ENCODE data around the gene SLC38A8.

DNA sequence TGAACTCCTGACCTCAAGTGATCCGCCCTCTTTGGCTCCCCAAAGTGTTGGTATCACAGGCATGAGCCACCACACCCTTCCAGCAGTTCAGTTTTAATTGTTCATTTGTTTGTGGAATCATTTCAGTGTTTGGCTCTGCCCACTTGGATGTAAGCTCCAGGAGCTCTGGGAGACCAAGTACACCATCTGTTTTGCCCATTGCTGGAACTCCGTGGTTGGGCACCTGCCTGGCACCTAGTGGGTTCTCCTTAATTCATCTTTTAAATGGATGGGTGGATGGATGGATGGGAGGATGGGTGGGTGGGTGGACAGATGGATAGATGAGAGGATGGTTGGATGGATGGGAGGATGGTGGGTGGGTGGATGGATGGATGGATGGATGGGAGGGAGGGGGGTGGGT lies 75.5 kb downstream of the SLC38A8 start:
- TF ChIP-seq, protein P1, sequence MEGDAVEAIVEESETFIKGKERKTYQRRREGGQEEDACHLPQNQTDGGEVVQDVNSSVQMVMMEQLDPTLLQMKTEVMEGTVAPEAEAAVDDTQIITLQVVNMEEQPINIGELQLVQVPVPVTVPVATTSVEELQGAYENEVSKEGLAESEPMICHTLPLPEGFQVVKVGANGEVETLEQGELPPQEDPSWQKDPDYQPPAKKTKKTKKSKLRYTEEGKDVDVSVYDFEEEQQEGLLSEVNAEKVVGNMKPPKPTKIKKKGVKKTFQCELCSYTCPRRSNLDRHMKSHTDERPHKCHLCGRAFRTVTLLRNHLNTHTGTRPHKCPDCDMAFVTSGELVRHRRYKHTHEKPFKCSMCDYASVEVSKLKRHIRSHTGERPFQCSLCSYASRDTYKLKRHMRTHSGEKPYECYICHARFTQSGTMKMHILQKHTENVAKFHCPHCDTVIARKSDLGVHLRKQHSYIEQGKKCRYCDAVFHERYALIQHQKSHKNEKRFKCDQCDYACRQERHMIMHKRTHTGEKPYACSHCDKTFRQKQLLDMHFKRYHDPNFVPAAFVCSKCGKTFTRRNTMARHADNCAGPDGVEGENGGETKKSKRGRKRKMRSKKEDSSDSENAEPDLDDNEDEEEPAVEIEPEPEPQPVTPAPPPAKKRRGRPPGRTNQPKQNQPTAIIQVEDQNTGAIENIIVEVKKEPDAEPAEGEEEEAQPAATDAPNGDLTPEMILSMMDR (IDR thresholded peaks at IDR 0.05) = no peak
- TF ChIP-seq, protein P2, sequence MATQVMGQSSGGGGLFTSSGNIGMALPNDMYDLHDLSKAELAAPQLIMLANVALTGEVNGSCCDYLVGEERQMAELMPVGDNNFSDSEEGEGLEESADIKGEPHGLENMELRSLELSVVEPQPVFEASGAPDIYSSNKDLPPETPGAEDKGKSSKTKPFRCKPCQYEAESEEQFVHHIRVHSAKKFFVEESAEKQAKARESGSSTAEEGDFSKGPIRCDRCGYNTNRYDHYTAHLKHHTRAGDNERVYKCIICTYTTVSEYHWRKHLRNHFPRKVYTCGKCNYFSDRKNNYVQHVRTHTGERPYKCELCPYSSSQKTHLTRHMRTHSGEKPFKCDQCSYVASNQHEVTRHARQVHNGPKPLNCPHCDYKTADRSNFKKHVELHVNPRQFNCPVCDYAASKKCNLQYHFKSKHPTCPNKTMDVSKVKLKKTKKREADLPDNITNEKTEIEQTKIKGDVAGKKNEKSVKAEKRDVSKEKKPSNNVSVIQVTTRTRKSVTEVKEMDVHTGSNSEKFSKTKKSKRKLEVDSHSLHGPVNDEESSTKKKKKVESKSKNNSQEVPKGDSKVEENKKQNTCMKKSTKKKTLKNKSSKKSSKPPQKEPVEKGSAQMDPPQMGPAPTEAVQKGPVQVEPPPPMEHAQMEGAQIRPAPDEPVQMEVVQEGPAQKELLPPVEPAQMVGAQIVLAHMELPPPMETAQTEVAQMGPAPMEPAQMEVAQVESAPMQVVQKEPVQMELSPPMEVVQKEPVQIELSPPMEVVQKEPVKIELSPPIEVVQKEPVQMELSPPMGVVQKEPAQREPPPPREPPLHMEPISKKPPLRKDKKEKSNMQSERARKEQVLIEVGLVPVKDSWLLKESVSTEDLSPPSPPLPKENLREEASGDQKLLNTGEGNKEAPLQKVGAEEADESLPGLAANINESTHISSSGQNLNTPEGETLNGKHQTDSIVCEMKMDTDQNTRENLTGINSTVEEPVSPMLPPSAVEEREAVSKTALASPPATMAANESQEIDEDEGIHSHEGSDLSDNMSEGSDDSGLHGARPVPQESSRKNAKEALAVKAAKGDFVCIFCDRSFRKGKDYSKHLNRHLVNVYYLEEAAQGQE (IDR thresholded peaks at IDR 0.05; ENCODE audit: insufficient read depth in 1 of 2, low read depth in 2 of 2, low read length in 1 of 2) = no peak
- TF ChIP-seq POLR2AphosphoS5 (IDR thresholded peaks at IDR 0.05; ENCODE audit: low read depth, low read length) (no peak), SIN3A (IDR thresholded peaks at IDR 0.05; ENCODE audit: borderline replicate concordance, insufficient read depth, low read depth, low read length) (no peak), TCF7L2 (IDR thresholded peaks at IDR 0.05; ENCODE audit: low read depth, low read length) (no peak)

Data from Panc1 (cell line).